Smooth muscle cell (in vitro differentiated cells): ENCODE measurements around the gene ESRRB. TPM values are rescaled to one million over a fixed set of nuclear protein-coding genes. Genes with fewer than 3 reads are reported as not detected.

Source experiments
- DNase-seq: peaks from one replicate; lab custom pipeline; 2025; ENCODE audit not compliant: unreplicated experiment; lab: John Stamatoyannopoulos, UW
- H2AFZ ChIP-seq: fragments of 200-600 bp; sonication (generic); 2 replicates; pipeline ENCODE4 v1.6.0; 2016; ENCODE audit warnings: antibody characterized with exemption, low read depth, mild to moderate bottlenecking
- H3F3A ChIP-seq: fragments of 200-600 bp; sonication (generic); 2 replicates; pipeline ENCODE4 v1.6.0; 2017; ENCODE audit warnings: antibody characterized with exemption, low read depth
- H3K27ac ChIP-seq: fragments of 200-600 bp; sonication (generic); 2 replicates; pipeline ENCODE4 v1.5.1; 2016; ENCODE audit warnings: low read depth, mild to moderate bottlenecking
- H3K27me3 ChIP-seq: fragments of 200-600 bp; sonication (generic); 2 replicates; pipeline ENCODE4 v1.6.1; 2016; ENCODE audit warnings: low read depth, mild to moderate bottlenecking
- H3K36me3 ChIP-seq: fragments of 200-600 bp; sonication (generic); 2 replicates; pipeline ENCODE4 v1.5.1; 2016; ENCODE audit warnings: low read depth
- H3K4me1 ChIP-seq: fragments of 200-600 bp; sonication (generic); 2 replicates; pipeline ENCODE4 v1.5.1; 2016; ENCODE audit warnings: low read depth
- H3K4me2 ChIP-seq: fragments of 200-600 bp; sonication (generic); 2 replicates; pipeline ENCODE4 v1.6.0; 2016; ENCODE audit warnings: mild to moderate bottlenecking
- H3K4me3 ChIP-seq: fragments of 200-600 bp; sonication (generic); 2 replicates; pipeline ENCODE4 v1.5.1; 2016; ENCODE audit warnings: mild to moderate bottlenecking
- H3K79me2 ChIP-seq: fragments of 200-600 bp; sonication (generic); 2 replicates; pipeline ENCODE4 v1.6.0; 2016; ENCODE audit warnings: low read depth, mild to moderate bottlenecking
- H3K9ac ChIP-seq: fragments of 200-600 bp; sonication (generic); 2 replicates; pipeline ENCODE4 v1.6.0; 2016; ENCODE audit warnings: low read depth
- H3K9me3 ChIP-seq: fragments of 200-600 bp; sonication (generic); replicated peaks from 2 replicates; pipeline ENCODE4 v1.5.1; 2016; ENCODE audit warnings: low read depth
- H4K20me1 ChIP-seq: fragments of 200-600 bp; sonication (generic); 2 replicates; pipeline ENCODE4 v1.6.0; 2016; ENCODE audit warnings: low read depth
- WGBS: methylation state at CpG from one replicate; pipeline ENCODE4 v1.1.7; 2016; ENCODE audit warnings: low lambda C conversion rate; 5-methylcytosine and 5-hydroxymethylcytosine counted together
- polyA plus RNA-seq: library from polyadenylated mRNA; unstranded; fragments of >200 nt; fragmentation: Nextera tagmentation; extraction: Ambion mirVana; gene quantifications from 2 replicates; pipeline ENCODE4 v1.2.1, GENCODE V29; 2016
- total RNA-seq: library from RNA; depleted of rRNA; stranded (reverse); fragments of >200 nt; gene quantifications from 2 replicates; pipeline ENCODE4 v1.2.3, GENCODE V29; 2014
- TF ChIP-seq, protein P1 (sequence below): fragments of 200-600 bp; sonication (generic); IDR thresholded peaks from 2 replicates; pipeline ENCODE4 v1.5.1; 2017; ENCODE audit warnings: borderline replicate concordance, mild to moderate bottlenecking, antibody characterized with exemption; ENCODE audit not compliant: insufficient read depth, poor library complexity, severe bottlenecking

Gene ESRRB
- total and polyA plus RNA-seq, 2 experiments from 2014 or later: 0.72 TPM; not detected in 1

DNA sequence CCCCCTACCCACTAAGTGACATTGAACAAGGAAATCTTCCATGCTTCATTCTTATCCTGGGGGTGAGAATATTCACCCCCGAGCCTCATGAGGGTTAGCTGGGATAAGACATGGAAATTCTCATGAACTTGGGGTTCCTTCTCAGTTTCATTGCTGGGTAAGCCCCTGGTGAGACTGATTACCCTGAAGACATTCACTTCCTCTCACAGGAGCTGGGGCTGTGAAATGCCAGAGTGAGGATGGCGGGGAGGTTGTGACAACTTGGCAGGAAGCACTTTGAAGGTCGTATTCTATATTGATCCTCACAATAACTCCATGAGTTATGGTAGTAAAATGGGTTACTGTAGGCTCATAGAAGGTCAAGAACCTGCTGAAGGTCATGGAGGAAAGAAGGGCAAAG lies 43.5 kb downstream of the ESRRB start:
- no peak for DNase-seq
- H2AFZ ChIP-seq: no peak overlapping the region
- H3F3A ChIP-seq: no peaks in the 10 kb centered on the region
- H3K79me2 ChIP-seq: no peaks in the 10 kb centered on the region
- no peak overlapping the region for H3K27ac ChIP-seq
- TF ChIP-seq, protein P1, sequence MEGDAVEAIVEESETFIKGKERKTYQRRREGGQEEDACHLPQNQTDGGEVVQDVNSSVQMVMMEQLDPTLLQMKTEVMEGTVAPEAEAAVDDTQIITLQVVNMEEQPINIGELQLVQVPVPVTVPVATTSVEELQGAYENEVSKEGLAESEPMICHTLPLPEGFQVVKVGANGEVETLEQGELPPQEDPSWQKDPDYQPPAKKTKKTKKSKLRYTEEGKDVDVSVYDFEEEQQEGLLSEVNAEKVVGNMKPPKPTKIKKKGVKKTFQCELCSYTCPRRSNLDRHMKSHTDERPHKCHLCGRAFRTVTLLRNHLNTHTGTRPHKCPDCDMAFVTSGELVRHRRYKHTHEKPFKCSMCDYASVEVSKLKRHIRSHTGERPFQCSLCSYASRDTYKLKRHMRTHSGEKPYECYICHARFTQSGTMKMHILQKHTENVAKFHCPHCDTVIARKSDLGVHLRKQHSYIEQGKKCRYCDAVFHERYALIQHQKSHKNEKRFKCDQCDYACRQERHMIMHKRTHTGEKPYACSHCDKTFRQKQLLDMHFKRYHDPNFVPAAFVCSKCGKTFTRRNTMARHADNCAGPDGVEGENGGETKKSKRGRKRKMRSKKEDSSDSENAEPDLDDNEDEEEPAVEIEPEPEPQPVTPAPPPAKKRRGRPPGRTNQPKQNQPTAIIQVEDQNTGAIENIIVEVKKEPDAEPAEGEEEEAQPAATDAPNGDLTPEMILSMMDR: no peak
- H3K4me1 ChIP-seq: peaks cover under 1% of the 10 kb centered on the region
- H3K27me3 ChIP-seq: peaks cover 15% of the 10 kb centered on the region
- WGBS: 84% methylated on average over 3 of the region's 3 CpGs
- no peaks in the 10 kb centered on the region for H3K36me3 ChIP-seq
- H3K9ac ChIP-seq: no peak overlapping the region
- no peak overlapping the region for H3K4me3 ChIP-seq
- no peak overlapping the region for H3K4me2 ChIP-seq
- H3K9me3 ChIP-seq: no peaks in the 10 kb centered on the region
- no peaks in the 10 kb centered on the region for H4K20me1 ChIP-seq

DNA sequence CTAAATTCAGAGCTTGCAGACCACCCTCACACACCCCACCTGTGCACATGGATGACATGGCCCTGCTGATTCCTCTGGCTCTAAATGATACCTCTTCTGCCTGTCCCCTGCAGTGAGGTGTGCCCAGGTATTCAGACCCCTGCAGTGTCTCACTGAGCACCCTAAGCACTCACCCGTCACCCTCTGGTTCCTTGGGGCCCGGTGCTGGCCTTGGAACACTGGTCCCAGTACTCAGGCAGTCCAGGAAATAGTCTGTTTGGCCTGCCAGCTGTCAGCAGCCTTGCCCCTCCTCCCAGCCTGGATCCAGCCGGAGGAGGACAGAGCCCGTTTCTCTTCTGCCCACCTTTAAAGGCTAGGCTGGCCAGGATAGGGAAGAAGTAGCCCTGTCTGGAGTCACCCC lies 44.9 kb downstream of the ESRRB start:
- Histone ChIP-seq H3K9me3 (no peaks in the 10 kb centered on the region), H3K27ac (no peak overlapping the region), H2AFZ (no peak overlapping the region), H3K4me2 (no peak overlapping the region), H3K27me3 (peaks cover under 1% of the 10 kb centered on the region), H4K20me1 (no peaks in the 10 kb centered on the region), H3F3A (no peaks in the 10 kb centered on the region), H3K4me3 (no peak overlapping the region), H3K4me1 (no peaks in the 10 kb centered on the region), H3K36me3 (no peaks in the 10 kb centered on the region), H3K79me2 (no peaks in the 10 kb centered on the region), H3K9ac (no peak overlapping the region)
- TF ChIP-seq, protein P1: no peak
- no peak for DNase-seq
- 89% methylated on average over 4 of the region's 4 CpGs for WGBS

DNA sequence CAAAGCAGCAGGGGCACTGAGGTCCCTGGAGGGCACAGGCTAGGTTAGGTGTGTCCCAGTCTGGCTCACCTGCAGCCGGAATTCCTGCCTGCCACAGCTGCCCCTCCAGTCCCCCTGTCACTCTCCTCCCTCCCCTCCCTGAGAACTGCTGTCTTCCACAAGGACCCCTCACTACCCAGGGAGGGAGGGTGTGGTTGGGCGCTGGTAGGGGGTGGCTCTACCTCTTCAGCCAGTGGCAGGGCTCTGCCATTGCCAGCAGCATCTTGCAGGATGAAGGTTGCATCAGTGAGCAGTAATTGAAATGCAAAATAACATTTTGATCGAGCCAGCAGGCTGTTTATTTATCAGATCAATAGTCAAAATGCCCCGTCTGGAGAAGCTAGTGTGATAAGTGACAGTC lies 45.7 kb downstream of the ESRRB start:
- H3K4me2 ChIP-seq: no peak overlapping the region
- H2AFZ ChIP-seq: no peak overlapping the region
- TF ChIP-seq, protein P1: no peak
- H3K79me2 ChIP-seq: no peaks in the 10 kb centered on the region
- H3K4me3 ChIP-seq: no peak overlapping the region
- no peaks in the 10 kb centered on the region for H3K27me3 ChIP-seq
- DNase-seq: no peak
- no peaks in the 10 kb centered on the region for H4K20me1 ChIP-seq
- H3F3A ChIP-seq: no peaks in the 10 kb centered on the region
- WGBS: 54% methylated on average over 4 of the region's 4 CpGs
- H3K4me1 ChIP-seq: no peaks in the 10 kb centered on the region
- H3K27ac ChIP-seq: no peak overlapping the region
- H3K36me3 ChIP-seq: no peaks in the 10 kb centered on the region
- H3K9ac ChIP-seq: no peak overlapping the region
- no peaks in the 10 kb centered on the region for H3K9me3 ChIP-seq

DNA sequence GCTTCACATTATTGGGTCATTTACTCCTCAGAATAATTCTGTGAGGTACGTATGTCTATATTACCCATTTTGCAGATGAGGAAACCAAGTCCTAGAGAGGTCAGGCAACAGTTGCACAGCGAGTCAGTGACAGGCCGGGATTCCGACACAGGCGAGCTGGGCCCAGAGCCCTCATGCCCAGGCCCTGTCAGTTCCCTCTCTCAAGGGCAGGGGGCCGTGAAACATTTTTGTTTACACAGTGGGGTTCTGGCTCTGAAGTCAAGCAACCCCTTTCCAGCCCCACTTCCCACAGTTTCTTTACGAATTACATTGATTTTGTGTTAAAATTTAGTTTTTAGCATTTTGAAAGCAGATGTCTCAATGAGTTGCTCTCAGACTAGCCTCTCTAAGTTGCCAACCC lies 46.7 kb downstream of the ESRRB start:
- DNase-seq: no peak
- 92% methylated on average over 7 of the region's 7 CpGs for WGBS
- Histone ChIP-seq H3K4me1 (no peaks in the 10 kb centered on the region), H3K4me3 (no peak overlapping the region), H3K9me3 (no peaks in the 10 kb centered on the region), H3K27ac (no peak overlapping the region), H2AFZ (no peak overlapping the region), H3K27me3 (no peaks in the 10 kb centered on the region), H4K20me1 (no peaks in the 10 kb centered on the region), H3K79me2 (no peaks in the 10 kb centered on the region), H3K4me2 (no peak overlapping the region), H3K9ac (no peak overlapping the region), H3F3A (no peaks in the 10 kb centered on the region), H3K36me3 (no peaks in the 10 kb centered on the region)
- TF ChIP-seq, protein P1: no peak
